CD4-positive, alpha-beta T cell (primary cell): ENCODE results near the gene PATE3. TPM values are rescaled to one million over a fixed set of nuclear protein-coding genes. Genes with fewer than 3 reads are reported as not detected.

Experiments used
- ATAC-seq: fragments of 200-7000 bp; cut with Tn5 transposase; one replicate; pipeline ENCODE4 v1.10.0; 2022; ENCODE audit warnings: mild to moderate bottlenecking; ENCODE audit not compliant: poor library complexity
- CTCF ChIA-PET: fragments of 350-600 bp; sonication (Branson Sonifier 250); formaldehyde crosslinking; loops from one replicate; lab custom pipeline; 2021; ENCODE audit warnings: antibody characterized with exemption, inconsistent platforms; lab: Charles Lee
- POLR2A ChIA-PET: fragments of 350-600 bp; sonication (Branson Sonifier 250); formaldehyde crosslinking; loops from one replicate; lab custom pipeline; 2021; ENCODE audit warnings: antibody characterized with exemption, inconsistent platforms; lab: Charles Lee
- DNase-seq, 14 experiments: peaks; one replicate each; pipeline ENCODE4 v3.0.0-alpha.2; 2013 to 2020; ENCODE audit warnings: mixed read lengths in 2 of 14
- H3K27ac ChIP-seq, 2 donors: one replicate each; pipeline versions ENCODE4 v1.5.1 to v1.7.0; 2013; ENCODE audit warnings: low read length in 2 of 2, low read depth in 1 of 2, mild to moderate bottlenecking in 1 of 2
- H3K27me3 ChIP-seq, 2 experiments: 1 replicate in 1 of 2; 2 replicates in 1 of 2; pipeline versions ENCODE4 v1.6.1 to v1.7.0; 2013; ENCODE audit warnings: low read length in 2 of 2, control low read depth in 1 of 2, mild to moderate bottlenecking in 1 of 2, moderate library complexity in 1 of 2; ENCODE audit not compliant: insufficient read depth in 2 of 2, control insufficient read depth in 1 of 2
- H3K36me3 ChIP-seq: one replicate; pipeline ENCODE4 v1.6.1; 2013; ENCODE audit warnings: low read length, control low read depth; ENCODE audit not compliant: insufficient read depth
- H3K4me1 ChIP-seq: one replicate; pipeline ENCODE4 v1.6.1; 2013; ENCODE audit warnings: low read length, control low read depth; ENCODE audit not compliant: insufficient read depth
- H3K4me3 ChIP-seq: one replicate; pipeline ENCODE4 v1.5.1; 2013; ENCODE audit warnings: mild to moderate bottlenecking, low read length, moderate library complexity
- H3K9me3 ChIP-seq, 2 experiments: 1 replicate in 1 of 2; 2 replicates in 1 of 2; pipeline versions ENCODE4 v1.6.1 to v1.7.0; 2013; ENCODE audit warnings: low read length in 2 of 2, mild to moderate bottlenecking in 2 of 2, control low read depth in 1 of 2, moderate library complexity in 1 of 2; ENCODE audit not compliant: control insufficient read depth in 1 of 2, insufficient read depth in 1 of 2
- H3K27ac Mint-ChIP-seq: one replicate; pipeline ENCODE4 v1.8.0; 2020; ENCODE audit warnings: mixed read lengths
- H3K27me3 Mint-ChIP-seq: one replicate; pipeline ENCODE4 v1.8.0; 2021; ENCODE audit warnings: mixed read lengths
- H3K36me3 Mint-ChIP-seq: one replicate; pipeline ENCODE4 v1.8.0; 2021; ENCODE audit warnings: low read depth, mixed read lengths
- H3K4me1 Mint-ChIP-seq: one replicate; pipeline ENCODE4 v1.8.0; 2021; ENCODE audit warnings: low read depth, mixed read lengths
- H3K4me3 Mint-ChIP-seq: one replicate; pipeline ENCODE4 v1.8.0; 2020; ENCODE audit warnings: mild to moderate bottlenecking, mixed read lengths
- H3K9me3 Mint-ChIP-seq: one replicate; pipeline ENCODE4 v1.8.0; 2020; ENCODE audit warnings: mixed read lengths
- intact Hi-C, 2 experiments: fragments of 100-400 bp; cut with DNase I in 1 of 2; cut with micrococcal nuclease in 1 of 2; formaldehyde crosslinking; loops; one replicate each; pipeline versions ENCODE4 v1.15.1 to v1.9.0; 2023 to 2025; cut with DNase I, micrococcal nuclease
- total RNA-seq, 174 experiments: library from RNA in 2 of 174; stranded (reverse) in 2 of 174; gene quantifications; one replicate each; pipeline ENCODE4 v1.2.3 and lab custom pipeline; 2021 to 2026
- TF ChIP-seq, protein P1 (sequence below): fragments of 200-600 bp; IDR thresholded peaks from one replicate; pipeline ENCODE4 v1.8.0; 2022; ENCODE audit warnings: antibody characterized with exemption, mild to moderate bottlenecking

The PATE3 gene
- total RNA-seq, 2 experiments from 2014 or later = not detected

DNA sequence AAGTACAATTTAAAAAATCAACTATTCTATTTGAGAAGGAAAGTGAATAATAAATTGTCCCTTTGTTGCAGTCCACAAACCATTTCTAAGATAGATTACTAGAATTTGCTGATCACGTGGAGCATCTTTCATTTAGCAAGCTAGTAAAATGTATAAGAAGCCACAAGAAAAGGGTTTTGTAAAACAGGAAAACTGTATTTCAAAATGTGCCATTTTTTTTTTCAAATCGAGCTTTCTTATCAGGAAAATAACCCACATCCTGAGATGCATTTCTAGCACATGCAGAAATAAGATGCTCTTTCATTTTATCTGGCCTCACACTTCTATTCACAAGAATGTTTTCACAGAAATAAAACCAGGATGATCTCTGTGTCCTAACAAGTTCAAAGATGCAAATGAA is 3.2 kb upstream of the PATE3 start:
- H3K4me1 Mint-ChIP-seq = no peaks in the 10 kb centered on the region
- CTCF ChIA-PET = no interaction called here
- TF ChIP-seq, protein P1, sequence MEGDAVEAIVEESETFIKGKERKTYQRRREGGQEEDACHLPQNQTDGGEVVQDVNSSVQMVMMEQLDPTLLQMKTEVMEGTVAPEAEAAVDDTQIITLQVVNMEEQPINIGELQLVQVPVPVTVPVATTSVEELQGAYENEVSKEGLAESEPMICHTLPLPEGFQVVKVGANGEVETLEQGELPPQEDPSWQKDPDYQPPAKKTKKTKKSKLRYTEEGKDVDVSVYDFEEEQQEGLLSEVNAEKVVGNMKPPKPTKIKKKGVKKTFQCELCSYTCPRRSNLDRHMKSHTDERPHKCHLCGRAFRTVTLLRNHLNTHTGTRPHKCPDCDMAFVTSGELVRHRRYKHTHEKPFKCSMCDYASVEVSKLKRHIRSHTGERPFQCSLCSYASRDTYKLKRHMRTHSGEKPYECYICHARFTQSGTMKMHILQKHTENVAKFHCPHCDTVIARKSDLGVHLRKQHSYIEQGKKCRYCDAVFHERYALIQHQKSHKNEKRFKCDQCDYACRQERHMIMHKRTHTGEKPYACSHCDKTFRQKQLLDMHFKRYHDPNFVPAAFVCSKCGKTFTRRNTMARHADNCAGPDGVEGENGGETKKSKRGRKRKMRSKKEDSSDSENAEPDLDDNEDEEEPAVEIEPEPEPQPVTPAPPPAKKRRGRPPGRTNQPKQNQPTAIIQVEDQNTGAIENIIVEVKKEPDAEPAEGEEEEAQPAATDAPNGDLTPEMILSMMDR = no peak
- H3K36me3 ChIP-seq = no peaks in the 10 kb centered on the region
- intact Hi-C loops = no loop called here
- peaks cover 0 to 2% of the 10 kb centered on the region in 2 experiments for H3K27me3 ChIP-seq
- no peaks in the 10 kb centered on the region for H3K36me3 Mint-ChIP-seq
- H3K27ac Mint-ChIP-seq = no peak overlapping the region
- POLR2A ChIA-PET = no interaction called here
- no peaks in the 10 kb centered on the region for H3K9me3 ChIP-seq
- no peak for DNase-seq
- ATAC-seq = no peak
- H3K9me3 Mint-ChIP-seq = no peaks in the 10 kb centered on the region
- no peak overlapping the region for H3K27ac ChIP-seq
- H3K4me3 Mint-ChIP-seq = no peak overlapping the region
- no peak overlapping the region for H3K4me3 ChIP-seq
- peaks cover 13% of the 10 kb centered on the region for H3K27me3 Mint-ChIP-seq
- no peaks in the 10 kb centered on the region for H3K4me1 ChIP-seq

DNA sequence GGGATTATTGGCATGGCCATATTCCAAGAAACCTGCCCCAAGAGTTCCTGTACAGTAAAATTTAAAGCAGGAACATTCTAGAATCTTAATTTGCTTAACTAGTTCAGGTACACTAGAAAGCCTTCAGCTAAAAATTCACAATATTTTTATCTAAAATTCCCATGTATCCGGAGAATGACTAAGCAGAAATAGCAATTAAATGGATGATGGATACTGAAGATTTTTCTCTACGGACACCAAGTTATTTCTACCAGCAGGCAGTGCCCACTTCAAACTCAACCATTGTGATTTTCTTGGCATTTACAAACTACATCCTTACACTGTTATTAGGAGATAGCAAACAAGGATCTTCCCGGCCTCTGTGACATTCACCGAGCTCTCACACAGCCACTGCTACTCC is 2.9 kb downstream of the PATE3 start:
- Mint-ChIP-seq H3K27ac (no peak overlapping the region), H3K36me3 (no peaks in the 10 kb centered on the region), H3K4me3 (no peak overlapping the region), H3K4me1 (no peaks in the 10 kb centered on the region), H3K27me3 (peaks cover 5% of the 10 kb centered on the region), H3K9me3 (peaks cover 9% of the 10 kb centered on the region)
- Histone ChIP-seq H3K9me3 (peaks cover 0 to 4% of the 10 kb centered on the region in 2 experiments), H3K27me3 (no peaks in the 10 kb centered on the region), H3K27ac (no peak overlapping the region), H3K4me1 (no peaks in the 10 kb centered on the region), H3K4me3 (no peak overlapping the region), H3K36me3 (no peaks in the 10 kb centered on the region)
- ATAC-seq = no peak
- POLR2A ChIA-PET = no interaction called here
- no peak for DNase-seq
- TF ChIP-seq, protein P1 = no peak
- intact Hi-C loops = no loop called here
- CTCF ChIA-PET = no interaction called here

DNA sequence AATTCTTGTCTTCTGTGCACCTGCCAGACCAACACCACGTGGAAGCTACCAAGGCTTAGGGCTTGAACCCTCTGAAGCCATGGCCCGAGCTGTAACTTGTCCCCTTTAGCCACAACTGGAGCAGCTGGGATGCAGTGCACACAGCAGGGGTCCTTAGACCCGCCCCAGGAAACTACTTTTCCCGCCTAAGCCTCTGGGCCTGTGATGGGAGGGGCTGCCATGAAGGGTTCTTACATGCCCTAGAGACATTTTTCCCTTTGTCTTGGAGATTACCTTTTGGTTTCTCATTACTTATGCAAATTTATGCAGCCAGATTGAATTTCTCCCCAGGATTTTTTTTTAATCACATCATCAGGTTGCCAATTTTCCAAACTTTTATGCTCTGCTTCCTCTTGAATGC is 9.7 kb downstream of the PATE3 start:
- H3K4me1 ChIP-seq = no peaks in the 10 kb centered on the region
- Mint-ChIP-seq H3K9me3 (peaks cover 32% of the 10 kb centered on the region), H3K36me3 (peaks cover 4% of the 10 kb centered on the region), H3K27me3 (peaks cover 20% of the 10 kb centered on the region), H3K4me1 (no peaks in the 10 kb centered on the region), H3K27ac (no peak overlapping the region), H3K4me3 (no peak overlapping the region)
- H3K9me3 ChIP-seq = peaks cover 4 to 24% of the 10 kb centered on the region in 2 experiments
- POLR2A ChIA-PET = no interaction called here
- no peak overlapping the region for H3K4me3 ChIP-seq
- TF ChIP-seq, protein P1 = no peak
- H3K27me3 ChIP-seq = no peaks in the 10 kb centered on the region
- intact Hi-C loops = no loop called here
- no peak overlapping the region for H3K27ac ChIP-seq
- no peaks in the 10 kb centered on the region for H3K36me3 ChIP-seq
- ATAC-seq = no peak
- CTCF ChIA-PET = no interaction called here
- no peak for DNase-seq
